Stimulated activated CD8-positive, alpha-beta memory T cell treated with anti-CD3 and anti-CD28 coated beads, Interleukin-4, amount 100 ng/mL, for 24 hours (primary cell): ENCODE measurements around the gene ZNF319.

ENCODE experiments used
- DNase-seq: peaks from one replicate; pipeline ENCODE4 v3.0.0-alpha.2; 2020; ENCODE audit warnings: low read depth

The ZNF319 gene

DNA sequence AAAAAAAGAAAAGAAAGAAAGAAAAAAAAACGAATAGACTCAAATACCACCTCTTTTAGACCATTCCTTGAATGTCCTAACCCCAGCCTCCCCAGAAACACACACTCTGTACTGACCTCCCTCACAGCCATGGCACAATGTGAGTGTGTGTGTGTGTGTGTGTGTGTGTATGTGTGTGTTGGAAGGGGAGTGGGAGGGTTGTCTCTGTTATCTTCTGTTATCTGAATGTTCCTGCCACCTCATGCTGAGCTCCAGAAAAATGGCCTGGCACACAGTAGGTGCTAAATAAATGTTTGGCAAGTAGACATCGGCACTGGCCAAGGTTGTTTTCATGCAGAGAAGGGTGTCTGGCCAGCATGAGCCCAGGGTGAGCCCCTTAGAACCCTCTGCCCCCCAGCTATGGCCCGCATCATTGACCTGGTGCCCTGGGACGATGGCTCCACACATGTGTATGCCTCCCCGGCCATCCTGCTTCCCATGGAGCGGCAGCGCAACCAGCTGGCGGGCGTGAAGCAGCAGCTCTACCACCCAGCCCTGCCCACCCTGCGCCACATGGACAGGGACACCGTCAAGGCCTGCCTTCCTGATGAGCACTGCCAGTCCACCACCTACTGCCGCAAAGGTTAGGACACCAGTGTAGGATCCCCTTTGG is 22.9 kb downstream of the ZNF319 start:
- DNase-seq: no peak

- no peak for DNase-seq
Measured at GRCh38 chr16:57976331-57976796, 24.1 kb downstream of the ZNF319 start.

DNA sequence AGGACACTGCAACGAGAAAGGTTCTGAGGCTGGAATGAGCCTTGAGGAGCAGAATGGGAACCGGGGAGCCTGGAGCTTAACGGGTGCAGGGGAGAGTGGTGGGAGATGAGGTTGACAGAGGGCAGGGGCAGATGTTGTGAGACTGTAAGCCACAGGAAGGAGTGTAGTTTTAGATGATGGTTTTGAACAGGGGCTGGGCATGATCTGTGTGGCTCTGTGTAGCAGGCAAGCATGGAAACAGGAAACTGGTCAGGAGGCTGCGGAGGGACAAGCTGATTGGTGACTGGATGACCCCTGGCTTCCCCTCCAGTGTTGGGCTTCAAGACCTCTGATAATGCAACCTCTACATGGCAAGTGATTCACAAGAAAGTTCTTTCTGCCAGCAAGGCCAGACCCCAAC is 28.2 kb downstream of the ZNF319 start:
- no peak for DNase-seq

DNA sequence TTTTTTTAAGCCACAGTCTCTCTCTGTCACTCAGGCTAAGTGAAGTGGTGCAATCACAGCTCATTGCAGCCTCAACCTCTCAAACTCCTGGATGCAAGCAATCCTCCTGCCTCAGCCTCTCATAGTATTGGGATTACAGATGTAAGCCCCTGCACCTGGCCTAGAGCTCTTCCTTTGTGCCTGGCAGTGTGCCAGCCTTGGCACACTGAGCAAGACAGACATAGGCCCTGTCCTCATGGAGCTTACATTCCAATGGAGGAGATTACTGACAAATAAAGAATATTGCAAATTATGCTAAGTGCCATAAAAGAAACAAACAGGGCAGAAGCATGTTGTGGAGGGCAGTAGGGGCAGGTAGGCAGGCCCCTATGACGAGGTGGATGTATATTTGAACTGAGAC is 28.6 kb downstream of the ZNF319 start:
- DNase-seq: no peak

DNA sequence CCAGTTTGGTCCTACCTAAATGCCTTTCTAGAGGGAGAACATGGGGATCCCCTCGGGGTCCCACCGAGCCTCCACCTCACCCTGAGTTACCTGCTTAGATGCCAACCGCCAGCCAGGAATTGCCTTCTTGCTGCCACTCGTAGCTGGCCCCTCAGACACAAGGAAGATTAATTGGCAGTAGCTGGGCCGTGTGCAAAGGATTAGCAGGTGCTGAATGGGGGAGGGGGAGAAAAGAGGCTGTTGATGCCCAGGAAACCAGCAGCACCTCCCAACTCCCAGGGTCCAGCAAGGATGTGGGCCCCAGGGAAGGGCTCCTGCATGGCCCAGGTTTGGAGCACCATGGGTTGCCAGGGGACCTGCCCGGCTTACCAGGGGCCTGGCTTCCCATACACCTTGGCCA is 29.5 kb downstream of the ZNF319 start, which contains the start of gene CNGB1:
Gene CNGB1 (minus strand): TSS at position 159 of the 400 bp plus-strand sequence. CDS start 3,842 bp downstream, outside the sequence.
- no peak for DNase-seq

- DNase-seq: no peak
Measured at GRCh38 chr16:57970319-57970718, 30.2 kb downstream of the ZNF319 start.

DNA sequence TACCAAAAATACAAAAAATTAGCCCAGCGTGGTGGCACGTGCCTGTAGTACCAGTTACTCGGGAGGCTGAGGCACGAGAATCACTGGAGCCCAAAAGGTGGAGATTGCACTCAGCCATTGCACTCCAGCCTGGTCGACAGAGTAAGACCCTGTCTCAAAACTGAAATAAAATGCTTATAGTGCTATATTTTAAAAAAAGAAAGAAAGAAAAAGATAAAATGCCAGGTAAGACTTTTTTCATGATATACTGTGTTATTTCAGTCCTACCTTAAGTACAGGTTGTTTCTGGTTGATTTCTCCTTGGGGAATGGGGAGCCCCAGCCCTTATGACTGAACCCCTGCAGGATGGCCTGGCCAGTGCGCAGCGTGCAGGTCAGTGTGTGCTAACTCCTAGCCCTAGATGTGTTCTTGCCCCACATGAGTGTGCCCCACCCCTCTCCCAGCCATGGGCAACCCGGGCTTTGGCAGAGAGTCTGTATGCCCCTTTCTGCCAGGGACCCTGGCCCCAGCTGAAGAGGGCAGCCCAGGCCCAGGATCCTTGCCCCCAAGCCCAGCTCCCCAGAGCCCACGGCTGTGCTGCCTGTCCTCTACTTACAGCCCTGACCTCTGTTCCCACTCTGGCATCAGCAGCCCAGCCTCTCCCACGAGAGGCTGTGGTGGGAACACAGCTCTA is 30.9 kb downstream of the ZNF319 start:
- no peak for DNase-seq

- no peak for DNase-seq
Measured at GRCh38 chr16:57967916-57968315, 32.6 kb downstream of the ZNF319 start.

GRCh38 chr16:57966986-57967385 is 33.5 kb downstream of the ZNF319 start:
- DNase-seq: no peak

GRCh38 chr16:57966204-57966771 is 34.2 kb downstream of the ZNF319 start:
- no peak for DNase-seq

GRCh38 chr16:57964157-57964700 is 36.2 kb downstream of the ZNF319 start:
- no peak for DNase-seq

GRCh38 chr16:57962756-57963155 is 37.7 kb downstream of the ZNF319 start:
- DNase-seq: no peak

- no peak for DNase-seq
Measured at GRCh38 chr16:57962046-57962445, 38.4 kb downstream of the ZNF319 start.

DNA sequence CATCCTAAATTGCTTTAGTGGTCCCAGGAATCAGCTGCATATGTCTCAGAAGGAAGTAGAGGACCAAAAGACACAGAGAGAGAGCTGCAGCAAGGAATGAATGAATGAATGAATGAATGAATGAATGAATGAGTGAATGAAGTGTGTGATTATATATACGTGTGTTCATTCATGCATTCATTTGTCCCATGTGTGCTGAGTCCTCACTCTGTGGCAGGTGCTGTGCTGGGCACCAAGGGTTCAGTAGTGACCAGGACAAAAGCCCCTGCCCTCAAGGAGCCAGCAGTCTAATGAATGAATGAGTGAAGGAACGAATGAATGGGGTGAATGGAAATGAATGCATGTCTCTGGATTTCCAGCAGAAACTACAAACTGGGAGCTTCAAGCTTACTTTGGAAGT is 38.9 kb downstream of the ZNF319 start:
- no peak for DNase-seq

DNA sequence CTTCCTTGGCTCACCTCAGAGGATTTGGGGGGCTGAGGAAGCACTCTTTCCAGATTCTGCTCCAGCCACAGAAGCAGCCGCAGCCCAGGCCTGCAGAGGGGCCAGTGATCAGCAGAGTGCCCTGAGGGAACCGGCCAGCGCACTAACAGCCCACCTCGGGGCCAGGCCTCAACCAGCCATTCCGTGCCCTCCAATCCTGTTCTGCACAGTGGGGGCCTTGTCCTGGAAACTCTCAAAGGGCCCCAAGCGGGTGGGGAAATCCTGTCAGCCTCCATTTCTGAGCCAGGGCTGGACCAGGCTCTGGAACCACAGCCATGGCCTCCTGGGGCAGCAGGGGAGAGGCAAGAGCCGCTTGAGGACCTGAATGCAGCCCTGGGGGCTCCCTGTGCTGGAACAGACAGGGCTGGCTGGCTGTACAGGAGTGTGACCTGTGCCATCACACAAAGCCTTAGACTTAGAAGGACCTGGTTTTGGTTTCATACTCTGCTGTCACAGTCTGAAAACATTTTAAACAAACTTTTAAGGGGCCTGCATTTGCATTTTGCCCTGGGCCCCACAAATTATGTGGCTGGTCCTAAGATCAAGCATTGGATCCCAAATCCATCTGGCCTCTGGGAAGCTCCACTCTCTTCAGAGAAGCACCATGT is 39.5 kb downstream of the ZNF319 start:
- no peak for DNase-seq

DNA sequence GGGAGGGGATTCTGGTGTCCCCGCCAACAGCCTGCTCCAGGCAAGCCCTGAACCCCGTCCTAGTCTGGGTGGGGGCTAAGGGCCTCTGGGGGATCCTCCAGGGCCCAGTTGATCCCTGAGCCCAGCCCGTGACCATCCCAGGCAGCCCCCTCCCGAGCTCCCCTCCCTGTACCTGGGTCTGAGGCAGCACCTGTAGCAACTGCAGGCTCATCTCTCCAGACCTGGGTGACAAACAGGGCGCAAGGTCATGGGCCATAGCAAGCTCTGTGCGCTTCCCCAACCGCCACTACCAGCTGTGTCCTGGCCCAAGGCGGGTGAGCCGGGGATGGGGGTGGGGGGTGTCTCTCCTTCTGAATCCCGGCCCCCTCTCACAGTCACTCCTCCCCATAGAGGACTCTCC is 40.2 kb downstream of the ZNF319 start:
- no peak for DNase-seq

- DNase-seq: no peak
Measured at GRCh38 chr16:57959804-57960203, 40.7 kb downstream of the ZNF319 start.

DNA sequence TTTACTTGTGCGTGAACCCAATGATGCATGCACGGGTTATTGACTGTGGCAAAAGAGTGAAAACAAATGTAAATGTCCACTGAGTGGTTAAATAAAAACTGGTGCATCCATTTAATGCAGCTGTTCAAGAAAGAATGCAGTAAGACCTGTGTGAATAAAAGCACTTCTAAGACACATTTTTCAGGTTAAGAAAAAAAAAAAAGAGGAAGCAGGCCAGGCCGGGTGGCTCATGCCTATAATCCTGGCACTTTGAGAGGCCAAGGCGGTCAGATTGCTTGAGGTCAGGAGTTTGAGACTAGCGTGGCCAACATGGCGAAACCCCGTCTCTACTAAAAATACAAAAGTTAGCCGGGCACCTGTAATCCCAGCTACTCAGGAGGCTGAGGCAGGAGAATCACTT is 41.4 kb downstream of the ZNF319 start:
- DNase-seq: no peak

GRCh38 chr16:57958544-57958943 is 41.9 kb downstream of the ZNF319 start:
- no peak for DNase-seq

GRCh38 chr16:57957673-57958392 is 42.6 kb downstream of the ZNF319 start:
- DNase-seq: no peak

DNA sequence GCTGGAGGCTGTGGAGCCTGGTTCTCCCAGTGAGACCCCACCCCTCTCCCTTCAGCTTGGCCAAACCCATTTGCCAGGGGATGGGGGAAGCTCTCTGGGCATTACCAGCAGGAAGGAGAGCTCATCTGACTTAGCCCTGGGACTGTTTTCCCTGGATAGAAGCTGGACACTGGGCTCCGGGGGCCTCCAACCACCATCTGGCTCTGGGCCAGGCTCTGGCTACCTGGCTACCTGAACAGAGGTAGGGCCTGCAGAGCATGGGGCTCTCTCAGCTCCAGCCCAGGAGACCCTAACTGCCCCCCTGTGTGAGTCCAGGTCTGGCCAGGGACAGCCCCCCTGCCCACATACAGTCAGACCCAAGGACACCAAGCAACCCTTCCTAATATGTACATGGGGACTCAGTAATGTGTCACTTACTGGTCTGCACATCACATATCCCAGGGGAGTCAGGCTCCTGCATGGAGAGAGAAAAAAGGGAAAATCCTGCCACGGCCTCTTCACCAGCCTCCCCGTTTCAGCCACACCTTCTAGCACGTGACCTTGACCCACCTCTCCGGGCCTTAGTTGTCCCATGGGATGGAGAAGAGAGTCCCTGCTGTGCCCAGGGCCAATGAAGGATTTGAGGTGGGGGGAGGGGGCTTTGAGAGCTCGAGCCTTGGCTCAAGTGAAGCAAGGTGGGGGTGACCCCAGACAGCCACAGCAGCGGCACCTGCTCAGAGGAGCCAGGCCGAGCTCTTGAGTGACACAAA is 43.4 kb downstream of the ZNF319 start:
- no peak for DNase-seq
